OCI-LY7 (cell line): Measurements from ENCODE around the gene PHB1. TPM values are rescaled to one million over a fixed set of nuclear protein-coding genes. Genes with fewer than 3 reads are reported as not detected.
"Not testable (repeated sequence)": the region's sequence is repeated elsewhere in the genome, so short reads cannot be mapped to it uniquely, and the experiment has no call there.

Experiments
- BruUV-seq: library from RNA; stranded (reverse); fragments of 400-500 nt; replicated peaks from 2 replicates; lab custom pipeline; 2021; lab: Mats Ljungman, UMichigan
- CTCF ChIA-PET: fragments of 300-600 bp; sonication (Branson Sonifier 250); formaldehyde crosslinking; loops from one replicate; lab custom pipeline; 2022; ENCODE audit warnings: antibody characterized with exemption; ENCODE audit not compliant: unreplicated experiment; lab: Charles Lee
- POLR2A ChIA-PET: fragments of 300-600 bp; sonication (Branson Sonifier 250); formaldehyde crosslinking; loops from one replicate; lab custom pipeline; 2022; ENCODE audit warnings: antibody characterized with exemption; lab: Charles Lee
- DNase-seq: peaks from one replicate; pipeline ENCODE4 v3.0.0-alpha.2; 2015; ENCODE audit warnings: low spot score
- H2AFZ ChIP-seq: fragments of 200-600 bp; sonication (generic), shearing (Covaris generic); 2 replicates; pipeline ENCODE4 v1.6.1; 2014; ENCODE audit warnings: mild to moderate bottlenecking, antibody characterized with exemption, low read length, moderate library complexity
- H3K27ac ChIP-seq: fragments of 200-600 bp; sonication (generic); 2 replicates; pipeline ENCODE4 v1.5.1; 2014; ENCODE audit warnings: mixed run types, low read depth, mild to moderate bottlenecking, moderate library complexity, low read length, inconsistent platforms; ENCODE audit not compliant: poor library complexity, severe bottlenecking
- H3K36me3 ChIP-seq: fragments of 200-600 bp; sonication (generic); 2 replicates; pipeline ENCODE4 v1.6.1; 2014; ENCODE audit warnings: mild to moderate bottlenecking, antibody characterized with exemption, low read length, moderate library complexity, mixed read lengths; ENCODE audit not compliant: insufficient read depth
- H3K4me1 ChIP-seq: fragments of 200-600 bp; sonication (generic); 2 replicates; pipeline ENCODE4 v1.5.1; 2014; ENCODE audit warnings: mild to moderate bottlenecking, low read length; ENCODE audit not compliant: insufficient read depth, poor library complexity, severe bottlenecking
- H3K4me2 ChIP-seq: fragments of 200-600 bp; sonication (generic); 2 replicates; pipeline ENCODE4 v1.6.1; 2014; ENCODE audit warnings: mild to moderate bottlenecking, low read length
- H3K4me3 ChIP-seq: fragments of 200-600 bp; sonication (generic); 2 replicates; pipeline ENCODE4 v1.5.1; 2014; ENCODE audit warnings: mild to moderate bottlenecking, low read depth, low read length; ENCODE audit not compliant: poor library complexity, severe bottlenecking
- H3K79me2 ChIP-seq: fragments of 200-600 bp; sonication (generic); 2 replicates; pipeline ENCODE4 v1.6.1; 2016; ENCODE audit warnings: low read depth, mild to moderate bottlenecking, low read length, moderate library complexity, mixed read lengths; ENCODE audit not compliant: insufficient read depth
- H3K9me2 ChIP-seq: fragments of 200-600 bp; sonication (generic); 2 replicates; pipeline ENCODE4 v1.6.1; 2016; ENCODE audit warnings: mild to moderate bottlenecking, low read length, mixed read lengths; ENCODE audit not compliant: insufficient read depth
- H3K9me3 ChIP-seq: fragments of 200-600 bp; sonication (generic); 2 replicates; pipeline ENCODE4 v1.6.1; 2014; ENCODE audit warnings: mild to moderate bottlenecking, mixed run types, low read length, mixed read lengths
- H4K20me1 ChIP-seq: fragments of 200-600 bp; sonication (generic); 2 replicates; pipeline ENCODE4 v1.6.1; 2014; ENCODE audit warnings: mild to moderate bottlenecking, antibody characterized with exemption, low read length, moderate library complexity, mixed read lengths; ENCODE audit not compliant: insufficient read depth
- EZH2phosphoT487 ChIP-seq: fragments of 200-600 bp; sonication (generic); IDR thresholded peaks from 2 replicates; pipeline ENCODE4 v1.6.1; 2018; ENCODE audit warnings: low read depth, borderline replicate concordance, mild to moderate bottlenecking, mixed run types, antibody characterized with exemption, low read length, moderate library complexity, mixed read lengths
- intact Hi-C: fragments of 100-400 bp; cut with micrococcal nuclease; formaldehyde crosslinking; loops from one replicate; pipeline ENCODE4 v1.10.0; 2022; ENCODE audit not compliant: unreplicated experiment
- total RNA-seq, 2 experiments: library from RNA; depleted of rRNA in 1 of 2; stranded (reverse); fragments of >200 nt in 1 of 2; shearing (Covaris generic) in 1 of 2; gene quantifications; 2 replicates each; pipeline ENCODE4 v1.2.3, GENCODE V29; 2014 to 2022
- TF ChIP-seq, protein P1 (sequence below): fragments of 200-600 bp; sonication (generic); conservative IDR thresholded peaks from 2 replicates; pipeline ENCODE4 v1.5.1; 2014; ENCODE audit warnings: mild to moderate bottlenecking, antibody characterized with exemption, low read length, moderate library complexity, mixed read lengths

PHB1 gene
- total RNA-seq, 2 experiments from 2014 or later, result 137 to 217 TPM

DNA sequence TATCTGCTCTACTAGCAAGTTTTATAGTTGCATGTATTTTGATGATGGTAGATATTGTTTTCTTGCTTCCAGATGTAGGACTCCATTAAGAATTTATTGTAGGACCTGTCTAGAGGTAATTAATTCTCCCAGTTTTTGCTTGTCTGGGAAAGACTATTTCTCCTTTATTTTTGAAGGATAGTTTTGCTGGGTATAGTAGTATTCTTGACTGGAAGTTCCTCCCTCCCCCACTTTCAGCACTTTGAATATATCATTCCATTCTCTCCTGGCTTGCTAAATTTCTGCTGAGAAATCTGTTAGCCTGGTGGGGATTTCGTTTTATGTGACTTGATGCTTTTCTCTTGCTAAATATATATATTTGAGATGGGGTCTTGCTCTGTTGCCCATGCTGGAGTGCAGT, 8.0 kb upstream of the PHB1 start:
- no peak for DNase-seq
- Histone ChIP-seq H3K4me1 (no peaks in the 10 kb centered on the region), H3K4me2 (no peak overlapping the region), H3K9me2 (no peaks in the 10 kb centered on the region), H3K9me3 (peaks cover 14% of the 10 kb centered on the region), H2AFZ (no peak overlapping the region), H4K20me1 (no peaks in the 10 kb centered on the region), H3K27ac (no peak overlapping the region), H3K79me2 (no peaks in the 10 kb centered on the region), H3K4me3 (no peak overlapping the region), H3K36me3 (no peaks in the 10 kb centered on the region)
- ChIA-PET POLR2A (no interaction called here), CTCF (no interaction called here)
- no TSS peak for BruUV-seq
- TF ChIP-seq, protein P1, sequence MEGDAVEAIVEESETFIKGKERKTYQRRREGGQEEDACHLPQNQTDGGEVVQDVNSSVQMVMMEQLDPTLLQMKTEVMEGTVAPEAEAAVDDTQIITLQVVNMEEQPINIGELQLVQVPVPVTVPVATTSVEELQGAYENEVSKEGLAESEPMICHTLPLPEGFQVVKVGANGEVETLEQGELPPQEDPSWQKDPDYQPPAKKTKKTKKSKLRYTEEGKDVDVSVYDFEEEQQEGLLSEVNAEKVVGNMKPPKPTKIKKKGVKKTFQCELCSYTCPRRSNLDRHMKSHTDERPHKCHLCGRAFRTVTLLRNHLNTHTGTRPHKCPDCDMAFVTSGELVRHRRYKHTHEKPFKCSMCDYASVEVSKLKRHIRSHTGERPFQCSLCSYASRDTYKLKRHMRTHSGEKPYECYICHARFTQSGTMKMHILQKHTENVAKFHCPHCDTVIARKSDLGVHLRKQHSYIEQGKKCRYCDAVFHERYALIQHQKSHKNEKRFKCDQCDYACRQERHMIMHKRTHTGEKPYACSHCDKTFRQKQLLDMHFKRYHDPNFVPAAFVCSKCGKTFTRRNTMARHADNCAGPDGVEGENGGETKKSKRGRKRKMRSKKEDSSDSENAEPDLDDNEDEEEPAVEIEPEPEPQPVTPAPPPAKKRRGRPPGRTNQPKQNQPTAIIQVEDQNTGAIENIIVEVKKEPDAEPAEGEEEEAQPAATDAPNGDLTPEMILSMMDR, result no peak
- TF ChIP-seq EZH2phosphoT487, result no peak
- intact Hi-C loops, result no loop called here

DNA sequence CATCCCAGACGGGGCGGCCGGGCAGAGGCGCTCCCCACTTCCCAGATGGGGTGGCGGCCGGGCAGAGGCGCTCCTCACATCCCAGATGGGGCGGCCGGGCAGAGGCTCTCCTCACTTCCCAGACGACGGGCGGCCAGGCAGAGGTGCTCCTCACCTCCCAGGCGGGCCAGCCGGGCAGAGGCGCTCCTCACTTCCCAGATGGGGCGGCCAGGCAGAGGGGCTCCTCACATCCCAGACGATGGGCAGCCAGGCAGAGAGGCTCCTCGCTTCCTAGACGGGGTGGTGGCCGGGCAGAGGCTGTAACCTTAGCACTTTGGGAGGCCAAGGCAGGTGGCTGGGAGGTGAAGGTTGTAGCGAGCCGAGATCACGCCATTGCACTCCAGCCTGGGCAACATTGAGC, 5.1 kb upstream of the PHB1 start:
- BruUV-seq, H3K4me2 ChIP-seq, H3K4me3 ChIP-seq, DNase-seq, H3K9me3 ChIP-seq, H3K9me2 ChIP-seq, H3K36me3 ChIP-seq, POLR2A ChIA-PET, H3K27ac ChIP-seq, CTCF ChIA-PET, H4K20me1 ChIP-seq, H2AFZ ChIP-seq, H3K79me2 ChIP-seq, H3K4me1 ChIP-seq: not testable (repeated sequence)
- intact Hi-C loops, result loop anchor here (10.0 kb wide), 1 partner anchor 285 kb away; the partner anchor contains the start of gene SLC35B1

DNA sequence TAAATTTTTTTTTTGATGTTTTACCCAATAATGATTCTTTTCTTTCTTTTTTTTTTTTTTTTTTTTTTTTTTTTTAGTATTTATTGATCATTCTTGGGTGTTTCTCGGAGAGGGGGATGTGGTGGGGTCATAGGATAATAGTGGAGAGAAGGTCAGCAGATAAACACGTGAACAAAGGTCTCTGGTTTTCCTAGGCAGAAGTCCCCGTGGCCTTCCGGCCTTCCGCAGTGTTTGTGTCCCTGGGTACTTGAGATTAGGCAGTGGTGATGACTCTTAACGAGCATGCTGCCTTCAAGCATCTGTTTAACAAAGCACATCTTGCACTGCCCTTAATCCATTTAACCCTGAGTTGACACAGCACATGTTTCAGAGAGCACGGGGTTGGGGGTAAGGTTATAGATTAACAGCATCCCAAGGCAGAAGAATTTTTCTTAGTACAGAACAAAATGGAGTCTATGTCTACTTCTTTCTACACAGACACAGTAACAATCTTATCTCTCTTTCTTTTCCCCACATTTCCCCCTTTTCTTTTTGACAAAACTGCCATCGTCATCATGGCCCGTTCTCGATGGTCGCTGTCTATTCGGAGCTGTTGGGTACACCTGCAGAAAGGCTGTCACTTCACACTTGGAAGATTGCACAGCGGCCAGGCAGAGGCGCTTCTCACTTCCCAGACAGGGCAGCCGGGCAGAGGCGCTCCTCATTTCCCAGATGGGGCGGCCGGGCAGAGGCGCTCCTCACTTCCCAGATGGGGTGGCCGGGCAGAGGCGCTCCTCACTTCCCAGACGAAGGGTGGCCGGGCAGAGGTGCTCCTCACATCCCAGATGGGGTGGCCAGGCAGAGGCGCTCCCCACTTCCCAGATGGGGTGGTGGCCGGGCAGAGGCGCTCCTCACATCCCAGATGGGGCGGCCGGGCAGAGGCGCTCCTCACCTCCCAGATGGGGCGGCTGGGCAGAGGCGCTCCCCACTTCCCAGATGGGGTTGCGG, 4.4 kb upstream of the PHB1 start:
- H3K9me2 ChIP-seq, CTCF ChIA-PET, H3K4me2 ChIP-seq, DNase-seq, H3K27ac ChIP-seq, H2AFZ ChIP-seq, H3K4me3 ChIP-seq, H3K9me3 ChIP-seq, H3K36me3 ChIP-seq, H3K79me2 ChIP-seq, H4K20me1 ChIP-seq, H3K4me1 ChIP-seq, BruUV-seq, POLR2A ChIA-PET: not testable (repeated sequence)
- intact Hi-C loops, result loop anchor here (10.0 kb wide), 1 partner anchor 286 kb away; the partner anchor contains the start of gene SLC35B1
